ENCODE results near the gene MINDY2.

DNA sequence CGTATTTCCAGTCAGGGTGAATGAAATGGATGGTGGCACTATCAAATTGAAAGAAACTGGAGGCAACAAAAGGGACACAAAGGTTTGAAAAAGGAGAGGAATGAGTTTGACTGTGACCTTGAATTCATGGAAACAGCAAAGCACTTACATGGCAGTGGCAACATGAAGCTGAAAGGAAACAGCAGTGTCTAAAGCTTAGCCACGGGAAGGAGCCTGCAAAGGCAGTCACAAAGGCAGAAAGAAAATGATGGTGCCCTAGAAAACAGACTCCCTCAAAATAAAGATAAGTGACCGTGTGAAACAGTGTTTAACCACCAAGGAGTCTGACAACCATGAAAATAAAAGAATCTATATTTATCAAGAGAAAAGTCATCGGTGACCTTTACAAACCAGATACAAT lies 111.1 kb downstream of the MINDY2 start:
- TF ChIP-seq CTCF (IDR thresholded peaks at IDR 0.05; ENCODE audit: control extremely low read depth in 1 of 3, insufficient read depth in 1 of 3, low read depth in 1 of 3, low read length in 3 of 3) (no peak), MAX (IDR thresholded peaks at IDR 0.05) (no peak), SP1 (IDR thresholded peaks at IDR 0.05; ENCODE audit: low read depth, low read length) (no peak), POLR2A (IDR thresholded peaks at IDR 0.05; ENCODE audit: control extremely low read depth in 1 of 2, low read depth in 2 of 2, low read length in 2 of 2) (no peak), SIN3A (conservative IDR thresholded peaks at IDR 0.05 in 1 of 2, IDR thresholded peaks at IDR 0.05 in 1 of 2; ENCODE audit: low read depth in 1 of 2, low read length in 2 of 2) (no peak), EGR1 (IDR thresholded peaks at IDR 0.05; ENCODE audit: borderline replicate concordance, low read depth, low read length) (no peak), EP300 (IDR thresholded peaks at IDR 0.05; ENCODE audit: borderline replicate concordance in 1 of 2, low read depth in 2 of 2, low read length in 2 of 2) (no peak)

All from H1 (cell line).